ENCODE results near the gene GSTM1.
"Not testable (repeated sequence)": the region's sequence is repeated elsewhere in the genome, so short reads cannot be mapped to it uniquely, and the experiment has no call there.

GSTM1 gene

GRCh38 chr1:109659997-109660690 is 27.5 kb upstream of the GSTM1 start:
- no peak for DNase-seq (ENCODE audit: low spot score)

- not testable (repeated sequence) for DNase-seq (ENCODE audit: low spot score)
Measured at GRCh38 chr1:109660691-109661026, 27.0 kb upstream of the GSTM1 start.

GRCh38 chr1:109661391-109661790 is 26.2 kb upstream of the GSTM1 start:
- DNase-seq (ENCODE audit: low spot score): no peak

GRCh38 chr1:109664671-109665070 is 22.9 kb upstream of the GSTM1 start:
- peak; percentile 1 for DNase-seq (ENCODE audit: low spot score)

- peak; percentile 2 for DNase-seq (ENCODE audit: low spot score)
Measured at GRCh38 chr1:109667452-109668122, 20.0 kb upstream of the GSTM1 start, which contains the start of gene GSTM2. TSS of gene GSTM2 (plus strand) at chr1:109668057. CDS start at chr1:109668116, 59 bp downstream.

- peak; percentile 1 for DNase-seq (ENCODE audit: low spot score)
Measured at GRCh38 chr1:109668123-109668775, 19.4 kb upstream of the GSTM1 start.

- peak; percentile 2 for DNase-seq (ENCODE audit: low spot score)
Measured at GRCh38 chr1:109669246-109669948, 18.2 kb upstream of the GSTM1 start.

GRCh38 chr1:109669949-109670302 is 17.7 kb upstream of the GSTM1 start:
- DNase-seq (ENCODE audit: low spot score): peak; percentile 1

GRCh38 chr1:109671067-109671466 is 16.6 kb upstream of the GSTM1 start:
- peak; percentile 2 for DNase-seq (ENCODE audit: low spot score)

GRCh38 chr1:109673861-109674260 is 13.8 kb upstream of the GSTM1 start:
- DNase-seq (ENCODE audit: low spot score): peak; percentile 1

- peak; percentile 3 for DNase-seq (ENCODE audit: low spot score)
Measured at GRCh38 chr1:109676683-109677381, 10.8 kb upstream of the GSTM1 start.

- DNase-seq (ENCODE audit: low spot score): peak; percentile 4
Measured at GRCh38 chr1:109677459-109677858, 10.2 kb upstream of the GSTM1 start.

- peak; percentile 2 for DNase-seq (ENCODE audit: low spot score)
Measured at GRCh38 chr1:109678637-109679036, 9.0 kb upstream of the GSTM1 start.

GRCh38 chr1:109684777-109685176 is 2.8 kb upstream of the GSTM1 start:
- DNase-seq (ENCODE audit: low spot score): not testable (repeated sequence)

GRCh38 chr1:109685399-109685798 is 2.2 kb upstream of the GSTM1 start:
- DNase-seq (ENCODE audit: low spot score): not testable (repeated sequence)

GRCh38 chr1:109685890-109686289 is 1.7 kb upstream of the GSTM1 start:
- DNase-seq (ENCODE audit: low spot score): not testable (repeated sequence)

- not testable (repeated sequence) for DNase-seq (ENCODE audit: low spot score)
Measured at GRCh38 chr1:109687109-109687508, 508 bp upstream of the GSTM1 start.

GRCh38 chr1:109689844-109690405 is 2.3 kb downstream of the GSTM1 start:
- no peak for DNase-seq (ENCODE audit: low spot score)

- no peak for DNase-seq (ENCODE audit: low spot score)
Measured at GRCh38 chr1:109691759-109692158, 4.1 kb downstream of the GSTM1 start.

- DNase-seq (ENCODE audit: low spot score): not testable (repeated sequence)
Measured at GRCh38 chr1:109694400-109694799, 6.8 kb downstream of the GSTM1 start.

GRCh38 chr1:109695138-109695537 is 7.5 kb downstream of the GSTM1 start:
- DNase-seq (ENCODE audit: low spot score): not testable (repeated sequence)

GRCh38 chr1:109697066-109697465 is 9.4 kb downstream of the GSTM1 start:
- no peak for DNase-seq (ENCODE audit: low spot score)

Data from hematopoietic multipotent progenitor cell treated with erythropoietin and hydrocortisone succinate and interleukin-3 and kit ligand, for 17 days (in vitro differentiated cells).